Measurements from ENCODE around the gene PIGB.

DNA sequence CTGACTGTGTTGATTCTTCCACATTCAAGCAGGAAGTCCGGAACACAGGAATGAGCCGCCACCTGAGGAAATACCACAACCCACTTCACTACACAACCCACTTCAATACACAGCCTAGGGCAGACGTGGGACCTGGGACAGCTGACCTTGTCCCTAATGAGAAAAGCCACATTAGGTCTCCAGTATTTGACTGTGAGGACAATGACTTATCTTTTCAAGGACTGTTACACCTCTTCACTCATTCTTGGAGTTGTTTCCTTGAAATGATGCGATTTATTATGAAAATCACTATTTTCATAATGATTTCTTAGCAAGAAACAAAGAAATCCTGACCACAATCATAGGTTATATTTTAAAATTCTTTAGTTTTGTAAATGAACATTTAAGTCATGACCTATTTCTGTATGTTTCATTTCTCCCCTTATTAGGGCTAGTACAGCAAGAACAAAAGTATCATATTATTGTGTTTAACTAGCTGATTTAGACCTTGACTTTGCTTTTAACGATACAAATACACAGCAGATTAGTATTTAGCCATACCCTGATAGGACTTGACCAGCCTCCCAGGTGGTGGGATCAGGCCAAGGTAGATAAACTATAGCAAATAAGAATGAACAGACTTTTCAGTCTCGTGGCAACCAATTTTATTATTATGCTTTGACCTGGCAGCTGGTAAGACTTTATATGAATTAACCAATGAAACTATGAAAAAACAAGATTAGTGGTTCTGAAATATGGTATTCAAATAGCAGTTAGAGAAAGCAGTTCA, 35.5 kb upstream of the PIGB start:
- TF ChIP-seq, protein P1, sequence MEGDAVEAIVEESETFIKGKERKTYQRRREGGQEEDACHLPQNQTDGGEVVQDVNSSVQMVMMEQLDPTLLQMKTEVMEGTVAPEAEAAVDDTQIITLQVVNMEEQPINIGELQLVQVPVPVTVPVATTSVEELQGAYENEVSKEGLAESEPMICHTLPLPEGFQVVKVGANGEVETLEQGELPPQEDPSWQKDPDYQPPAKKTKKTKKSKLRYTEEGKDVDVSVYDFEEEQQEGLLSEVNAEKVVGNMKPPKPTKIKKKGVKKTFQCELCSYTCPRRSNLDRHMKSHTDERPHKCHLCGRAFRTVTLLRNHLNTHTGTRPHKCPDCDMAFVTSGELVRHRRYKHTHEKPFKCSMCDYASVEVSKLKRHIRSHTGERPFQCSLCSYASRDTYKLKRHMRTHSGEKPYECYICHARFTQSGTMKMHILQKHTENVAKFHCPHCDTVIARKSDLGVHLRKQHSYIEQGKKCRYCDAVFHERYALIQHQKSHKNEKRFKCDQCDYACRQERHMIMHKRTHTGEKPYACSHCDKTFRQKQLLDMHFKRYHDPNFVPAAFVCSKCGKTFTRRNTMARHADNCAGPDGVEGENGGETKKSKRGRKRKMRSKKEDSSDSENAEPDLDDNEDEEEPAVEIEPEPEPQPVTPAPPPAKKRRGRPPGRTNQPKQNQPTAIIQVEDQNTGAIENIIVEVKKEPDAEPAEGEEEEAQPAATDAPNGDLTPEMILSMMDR (IDR thresholded peaks at IDR 0.05): no peak
- no peak for TF ChIP-seq POLR2A (IDR thresholded peaks at IDR 0.05)
